OCI-LY7 (cell line): ENCODE measurements around the gene VAC14. TPM values are rescaled to one million over a fixed set of nuclear protein-coding genes. Genes with fewer than 3 reads are reported as not detected.

Source experiments
- BruUV-seq: library from RNA; stranded (reverse); fragments of 400-500 nt; replicated peaks from 2 replicates; lab custom pipeline; 2021; lab: Mats Ljungman, UMichigan
- CTCF ChIA-PET: fragments of 300-600 bp; sonication (Branson Sonifier 250); formaldehyde crosslinking; loops from one replicate; lab custom pipeline; 2022; ENCODE audit warnings: antibody characterized with exemption; ENCODE audit not compliant: unreplicated experiment; lab: Charles Lee
- POLR2A ChIA-PET: fragments of 300-600 bp; sonication (Branson Sonifier 250); formaldehyde crosslinking; loops from one replicate; lab custom pipeline; 2022; ENCODE audit warnings: antibody characterized with exemption; lab: Charles Lee
- DNase-seq: peaks from one replicate; pipeline ENCODE4 v3.0.0-alpha.2; 2015; ENCODE audit warnings: low spot score
- H2AFZ ChIP-seq: fragments of 200-600 bp; sonication (generic), shearing (Covaris generic); 2 replicates; pipeline ENCODE4 v1.6.1; 2014; ENCODE audit warnings: mild to moderate bottlenecking, antibody characterized with exemption, low read length, moderate library complexity
- H3K27ac ChIP-seq: fragments of 200-600 bp; sonication (generic); 2 replicates; pipeline ENCODE4 v1.5.1; 2014; ENCODE audit warnings: mixed run types, low read depth, mild to moderate bottlenecking, moderate library complexity, low read length, inconsistent platforms; ENCODE audit not compliant: poor library complexity, severe bottlenecking
- H3K36me3 ChIP-seq: fragments of 200-600 bp; sonication (generic); 2 replicates; pipeline ENCODE4 v1.6.1; 2014; ENCODE audit warnings: mild to moderate bottlenecking, antibody characterized with exemption, low read length, moderate library complexity, mixed read lengths; ENCODE audit not compliant: insufficient read depth
- H3K4me1 ChIP-seq: fragments of 200-600 bp; sonication (generic); 2 replicates; pipeline ENCODE4 v1.5.1; 2014; ENCODE audit warnings: mild to moderate bottlenecking, low read length; ENCODE audit not compliant: insufficient read depth, poor library complexity, severe bottlenecking
- H3K4me2 ChIP-seq: fragments of 200-600 bp; sonication (generic); 2 replicates; pipeline ENCODE4 v1.6.1; 2014; ENCODE audit warnings: mild to moderate bottlenecking, low read length
- H3K4me3 ChIP-seq: fragments of 200-600 bp; sonication (generic); 2 replicates; pipeline ENCODE4 v1.5.1; 2014; ENCODE audit warnings: mild to moderate bottlenecking, low read depth, low read length; ENCODE audit not compliant: poor library complexity, severe bottlenecking
- H3K79me2 ChIP-seq: fragments of 200-600 bp; sonication (generic); 2 replicates; pipeline ENCODE4 v1.6.1; 2016; ENCODE audit warnings: low read depth, mild to moderate bottlenecking, low read length, moderate library complexity, mixed read lengths; ENCODE audit not compliant: insufficient read depth
- H3K9me2 ChIP-seq: fragments of 200-600 bp; sonication (generic); 2 replicates; pipeline ENCODE4 v1.6.1; 2016; ENCODE audit warnings: mild to moderate bottlenecking, low read length, mixed read lengths; ENCODE audit not compliant: insufficient read depth
- H3K9me3 ChIP-seq: fragments of 200-600 bp; sonication (generic); 2 replicates; pipeline ENCODE4 v1.6.1; 2014; ENCODE audit warnings: mild to moderate bottlenecking, mixed run types, low read length, mixed read lengths
- H4K20me1 ChIP-seq: fragments of 200-600 bp; sonication (generic); 2 replicates; pipeline ENCODE4 v1.6.1; 2014; ENCODE audit warnings: mild to moderate bottlenecking, antibody characterized with exemption, low read length, moderate library complexity, mixed read lengths; ENCODE audit not compliant: insufficient read depth
- EZH2phosphoT487 ChIP-seq: fragments of 200-600 bp; sonication (generic); IDR thresholded peaks from 2 replicates; pipeline ENCODE4 v1.6.1; 2018; ENCODE audit warnings: low read depth, borderline replicate concordance, mild to moderate bottlenecking, mixed run types, antibody characterized with exemption, low read length, moderate library complexity, mixed read lengths
- intact Hi-C: fragments of 100-400 bp; cut with micrococcal nuclease; formaldehyde crosslinking; loops from one replicate; pipeline ENCODE4 v1.10.0; 2022; ENCODE audit not compliant: unreplicated experiment
- total RNA-seq, 2 experiments: library from RNA; depleted of rRNA in 1 of 2; stranded (reverse); fragments of >200 nt in 1 of 2; shearing (Covaris generic) in 1 of 2; gene quantifications; 2 replicates each; pipeline ENCODE4 v1.2.3, GENCODE V29; 2014 to 2022
- TF ChIP-seq, protein P1 (sequence below): fragments of 200-600 bp; sonication (generic); conservative IDR thresholded peaks from 2 replicates; pipeline ENCODE4 v1.5.1; 2014; ENCODE audit warnings: mild to moderate bottlenecking, antibody characterized with exemption, low read length, moderate library complexity, mixed read lengths

VAC14 gene
- total RNA-seq, 2 experiments from 2014 or later, result 37.6 to 43.1 TPM

DNA sequence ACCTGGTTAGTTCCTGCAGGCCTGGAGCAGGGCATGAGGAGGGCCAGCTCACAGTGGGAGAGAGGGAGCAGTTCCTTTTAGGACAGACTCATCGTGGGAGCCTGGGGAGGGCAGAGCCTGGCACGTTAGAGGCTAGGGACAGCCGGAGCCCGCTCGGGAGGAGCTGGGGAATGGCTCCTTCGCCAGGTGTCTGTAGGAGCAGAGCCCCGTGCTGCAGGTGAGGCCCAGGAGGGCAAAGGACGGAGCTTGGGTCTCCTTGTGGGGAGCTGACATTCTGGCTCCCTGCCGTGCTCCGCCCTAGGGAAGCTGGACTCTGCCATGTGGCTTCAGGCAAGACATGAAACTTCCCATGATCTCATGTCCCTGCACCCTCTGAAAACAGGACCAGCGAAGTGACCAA, 96.4 kb downstream of the VAC14 start:
- Histone ChIP-seq H3K9me3 (no peaks in the 10 kb centered on the region), H3K9me2 (no peaks in the 10 kb centered on the region), H2AFZ (no peak overlapping the region), H4K20me1 (no peaks in the 10 kb centered on the region), H3K4me3 (no peak overlapping the region), H3K4me2 (no peak overlapping the region), H3K4me1 (no peaks in the 10 kb centered on the region), H3K27ac (no peak overlapping the region), H3K79me2 (no peaks in the 10 kb centered on the region), H3K36me3 (no peaks in the 10 kb centered on the region)
- POLR2A ChIA-PET, result no interaction called here
- no peak for TF ChIP-seq EZH2phosphoT487
- TF ChIP-seq, protein P1, sequence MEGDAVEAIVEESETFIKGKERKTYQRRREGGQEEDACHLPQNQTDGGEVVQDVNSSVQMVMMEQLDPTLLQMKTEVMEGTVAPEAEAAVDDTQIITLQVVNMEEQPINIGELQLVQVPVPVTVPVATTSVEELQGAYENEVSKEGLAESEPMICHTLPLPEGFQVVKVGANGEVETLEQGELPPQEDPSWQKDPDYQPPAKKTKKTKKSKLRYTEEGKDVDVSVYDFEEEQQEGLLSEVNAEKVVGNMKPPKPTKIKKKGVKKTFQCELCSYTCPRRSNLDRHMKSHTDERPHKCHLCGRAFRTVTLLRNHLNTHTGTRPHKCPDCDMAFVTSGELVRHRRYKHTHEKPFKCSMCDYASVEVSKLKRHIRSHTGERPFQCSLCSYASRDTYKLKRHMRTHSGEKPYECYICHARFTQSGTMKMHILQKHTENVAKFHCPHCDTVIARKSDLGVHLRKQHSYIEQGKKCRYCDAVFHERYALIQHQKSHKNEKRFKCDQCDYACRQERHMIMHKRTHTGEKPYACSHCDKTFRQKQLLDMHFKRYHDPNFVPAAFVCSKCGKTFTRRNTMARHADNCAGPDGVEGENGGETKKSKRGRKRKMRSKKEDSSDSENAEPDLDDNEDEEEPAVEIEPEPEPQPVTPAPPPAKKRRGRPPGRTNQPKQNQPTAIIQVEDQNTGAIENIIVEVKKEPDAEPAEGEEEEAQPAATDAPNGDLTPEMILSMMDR, result no peak
- no TSS peak for BruUV-seq
- intact Hi-C loops, result no loop called here
- CTCF ChIA-PET, result no interaction called here
- no peak for DNase-seq

DNA sequence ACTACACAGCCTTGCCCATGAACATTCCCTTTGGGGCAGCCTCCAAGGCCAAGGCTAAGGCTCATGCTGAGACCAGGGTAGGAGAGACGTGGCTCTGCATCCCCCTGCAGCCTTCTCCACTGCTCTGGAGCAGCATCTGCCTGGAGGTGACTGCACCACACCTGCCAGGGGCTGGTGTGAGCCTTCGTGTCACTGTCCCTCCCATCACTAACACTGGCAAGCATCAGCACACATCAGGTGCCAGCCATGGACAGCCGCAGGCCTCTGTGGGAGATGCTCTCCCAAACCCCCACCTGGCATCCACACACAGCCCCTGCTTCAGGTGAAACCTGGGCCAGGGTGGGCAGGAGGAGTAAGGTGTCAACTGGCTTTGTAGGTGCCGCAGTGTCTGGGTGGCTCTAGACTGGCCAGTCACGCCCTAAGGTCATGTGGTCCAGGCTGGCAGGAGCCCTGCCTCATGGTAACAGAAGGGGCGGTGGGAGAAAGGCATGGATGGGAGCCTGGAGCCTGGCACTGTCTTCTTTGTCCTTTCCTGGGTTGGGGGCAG, 97.0 kb downstream of the VAC14 start:
- ChIA-PET CTCF (no interaction called here), POLR2A (no interaction called here)
- H3K36me3 ChIP-seq, result no peaks in the 10 kb centered on the region
- no TSS peak for BruUV-seq
- TF ChIP-seq, protein P1, result no peak
- no peaks in the 10 kb centered on the region for H3K9me3 ChIP-seq
- H3K9me2 ChIP-seq, result no peaks in the 10 kb centered on the region
- H3K27ac ChIP-seq, result no peak overlapping the region
- H2AFZ ChIP-seq, result no peak overlapping the region
- intact Hi-C loops, result no loop called here
- no peaks in the 10 kb centered on the region for H3K4me1 ChIP-seq
- H3K79me2 ChIP-seq, result no peaks in the 10 kb centered on the region
- H3K4me2 ChIP-seq, result no peak overlapping the region
- DNase-seq, result no peak
- no peaks in the 10 kb centered on the region for H4K20me1 ChIP-seq
- H3K4me3 ChIP-seq, result no peak overlapping the region

DNA sequence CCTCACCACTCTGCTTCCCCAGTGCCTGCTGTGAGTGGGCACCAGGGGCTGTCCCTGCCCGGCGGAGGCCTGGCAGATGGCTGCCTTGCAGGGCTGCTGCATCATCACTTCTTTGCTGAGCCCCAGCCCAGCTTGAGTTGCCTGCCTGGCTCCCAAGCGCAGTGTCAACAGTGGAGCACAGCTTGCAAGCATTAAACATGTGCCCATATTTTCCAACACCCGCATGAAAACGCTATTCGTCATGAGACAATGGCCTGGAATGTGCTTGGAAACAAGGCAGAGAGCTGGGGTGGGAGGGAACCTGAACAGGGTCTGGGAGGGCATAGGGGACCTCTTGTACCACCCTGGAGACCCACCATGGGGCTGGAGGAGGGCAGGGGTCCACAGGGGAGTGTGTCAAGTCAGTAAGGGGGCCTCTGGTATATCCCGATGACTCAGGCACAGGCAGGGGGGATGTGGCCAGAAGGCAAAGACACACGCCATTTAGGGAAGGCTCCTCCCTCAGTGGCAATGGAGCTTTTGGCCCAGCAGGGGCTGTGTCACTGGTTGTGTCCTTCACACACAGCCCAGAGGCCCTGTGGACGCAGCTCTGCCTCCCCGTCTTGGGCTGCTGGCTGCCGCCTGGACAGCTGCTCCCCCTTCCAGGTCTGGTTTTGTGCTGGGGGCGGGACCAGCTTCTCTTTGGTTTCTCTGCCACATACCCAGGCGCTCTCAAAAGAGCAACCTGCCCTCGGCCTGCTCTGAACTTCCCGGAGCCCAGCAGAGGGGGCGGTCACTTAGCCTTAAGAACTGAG, 97.7 kb downstream of the VAC14 start:
- no peak for DNase-seq
- no peaks in the 10 kb centered on the region for H3K9me3 ChIP-seq
- no peaks in the 10 kb centered on the region for H3K79me2 ChIP-seq
- no peak overlapping the region for H3K27ac ChIP-seq
- ChIA-PET POLR2A (no interaction called here), CTCF (no interaction called here)
- H4K20me1 ChIP-seq, result no peaks in the 10 kb centered on the region
- no peak overlapping the region for H2AFZ ChIP-seq
- H3K9me2 ChIP-seq, result no peaks in the 10 kb centered on the region
- no TSS peak for BruUV-seq
- H3K36me3 ChIP-seq, result 0 out of 2 replicates have a peak, but pooled peaks cover 4% of the 10 kb centered on the region
- H3K4me2 ChIP-seq, result no peak overlapping the region
- intact Hi-C loops, result no loop called here
- TF ChIP-seq, protein P1, result no peak
- no peak for TF ChIP-seq EZH2phosphoT487
- no peaks in the 10 kb centered on the region for H3K4me1 ChIP-seq
- H3K4me3 ChIP-seq, result no peak overlapping the region
